Measurements from ENCODE around the gene ZNF268. TPM values are rescaled to one million over a fixed set of nuclear protein-coding genes. Genes with fewer than 3 reads are reported as not detected.

Gene ZNF268
- total and polyA plus RNA-seq, 2 of the 8 experiments (the other 6 are each of a cell fraction or from before 2014, with no cell fraction given): 6.3 to 22.3 TPM

DNA sequence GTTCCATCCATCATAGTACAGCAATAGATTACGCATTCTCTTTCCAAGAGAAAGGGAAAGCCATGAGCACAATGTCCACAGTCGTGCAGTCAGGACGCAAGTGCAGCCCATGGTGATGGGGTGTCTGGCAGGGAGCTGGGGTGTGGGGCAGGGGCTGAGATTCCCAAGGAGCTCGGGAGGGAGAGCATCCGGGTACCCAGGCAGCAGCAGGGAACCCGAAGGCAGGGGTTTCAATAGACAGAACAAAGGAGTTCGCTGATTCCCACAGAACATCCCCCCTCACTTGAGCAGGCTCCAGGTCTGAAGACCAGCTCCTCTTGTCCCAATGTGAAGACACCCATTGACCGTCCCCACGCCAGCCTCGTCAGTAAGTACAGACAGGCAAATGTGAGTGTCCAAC lies 40.9 kb downstream of the ZNF268 start:
- Histone ChIP-seq H3K4me3 (ENCODE audit: extremely low read depth in 1 of 4, insufficient read depth in 2 of 4, low read depth in 3 of 4, low read length in 4 of 4) (no peak overlapping the region), H2BK5ac (ENCODE audit: low read depth, low read length) (no peak overlapping the region), H4K20me1 (replicated peaks in 1 of 2; ENCODE audit: control insufficient read depth in 1 of 2, insufficient read depth in 2 of 2, low read length in 2 of 2) (no peaks in the 10 kb centered on the region), H2BK15ac (ENCODE audit: low read length) (no peak overlapping the region), H4K5ac (ENCODE audit: insufficient read length, low read depth, low read length) (no peak overlapping the region), H2AFZ (ENCODE audit: low read length) (no peak overlapping the region), H3K36me3 (ENCODE audit: control insufficient read depth in 2 of 4, insufficient read depth in 4 of 4, low read length in 3 of 4) (no peaks in the 10 kb centered on the region), H3K4ac (replicated peaks; ENCODE audit: insufficient read length, low read depth, low read length) (no peak overlapping the region), H2BK12ac (ENCODE audit: low read depth, low read length) (no peak overlapping the region), H2BK20ac (ENCODE audit: low read length) (no peak overlapping the region), H3K18ac (ENCODE audit: extremely low read depth, low read length) (no peak overlapping the region), H3K4me1 (replicated peaks in 1 of 4; ENCODE audit: control insufficient read depth in 3 of 4, insufficient read depth in 4 of 4, low read length in 3 of 4) (no peaks in the 10 kb centered on the region), H3K9ac (replicated peaks in 1 of 4; ENCODE audit: extremely low read depth in 1 of 4, low read depth in 3 of 4, low read length in 3 of 4) (no peak overlapping the region), H4K8ac (ENCODE audit: extremely low read depth, insufficient read depth, low read length) (no peak overlapping the region), H3K23me2 (ENCODE audit: low read depth, low read length) (no peaks in the 10 kb centered on the region), H3K56ac (replicated peaks; ENCODE audit: insufficient read length, low read depth, low read length) (no peak overlapping the region), H3K79me2 (ENCODE audit: control insufficient read depth in 1 of 2, insufficient read depth in 2 of 2, low read length in 2 of 2) (no peaks in the 10 kb centered on the region), H3K14ac (ENCODE audit: insufficient read length) (no peak overlapping the region), H3K9me3 (ENCODE audit: insufficient read depth in 2 of 2, low read depth in 1 of 2, low read length in 1 of 2) (peaks cover 80 to 85% of the 10 kb centered on the region in 2 experiments), H3K79me1 (ENCODE audit: low read depth, low read length) (no peaks in the 10 kb centered on the region), H3K4me2 (ENCODE audit: insufficient read depth in 1 of 2, low read depth in 2 of 2, low read length in 2 of 2) (no peak overlapping the region), H3K23ac (ENCODE audit: insufficient read length) (no peak overlapping the region), H4K91ac (replicated peaks; ENCODE audit: insufficient read length, low read length) (no peak overlapping the region), H2BK120ac (replicated peaks; ENCODE audit: low read depth, low read length) (no peak overlapping the region), H3K27me3 (replicated peaks in 1 of 4; ENCODE audit: control insufficient read depth in 3 of 4, extremely low read depth in 1 of 4, insufficient read depth in 3 of 4, low read length in 3 of 4) (no peaks in the 10 kb centered on the region), H3K27ac (ENCODE audit: low read depth, low read length) (no peak overlapping the region), H2AK5ac (ENCODE audit: low read depth, low read length) (no peak overlapping the region)
- FAIRE-seq (no peak), DNase-seq (ENCODE audit: low read depth in 1 of 2, low spot score in 2 of 2) (no peak)
- WGBS, 2 experiments (ENCODE audit: extremely low coverage in 1 of 2, insufficient coverage in 1 of 2, insufficient read length in 1 of 2, insufficient replicate concordance in 2 of 2, low coverage in 1 of 2, low lambda C conversion rate in 2 of 2, missing lambda C conversion rate in 1 of 2): 84% methylated on average over 10 of the region's 10 CpGs; no CpG with 5 or more reads in 1 of the 2 experiments
- ChIA-PET POLR2A (ENCODE audit: partially characterized antibody) (interaction anchor here (1.1 kb wide), 1 partner anchor 12 kb away, joined by 3 read pairs; no protein-coding TSS in a partner anchor), CTCF (ENCODE audit: partially characterized antibody) (no interaction called here)
- TF ChIP-seq, protein P1, sequence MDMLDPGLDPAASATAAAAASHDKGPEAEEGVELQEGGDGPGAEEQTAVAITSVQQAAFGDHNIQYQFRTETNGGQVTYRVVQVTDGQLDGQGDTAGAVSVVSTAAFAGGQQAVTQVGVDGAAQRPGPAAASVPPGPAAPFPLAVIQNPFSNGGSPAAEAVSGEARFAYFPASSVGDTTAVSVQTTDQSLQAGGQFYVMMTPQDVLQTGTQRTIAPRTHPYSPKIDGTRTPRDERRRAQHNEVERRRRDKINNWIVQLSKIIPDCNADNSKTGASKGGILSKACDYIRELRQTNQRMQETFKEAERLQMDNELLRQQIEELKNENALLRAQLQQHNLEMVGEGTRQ (IDR thresholded peaks at IDR 0.05; ENCODE audit: low read length): no peak
- no peak for TF ChIP-seq TEAD4 (IDR thresholded peaks at IDR 0.05; ENCODE audit: low read depth, low read length)
- no peak for TF ChIP-seq ZNF274 (IDR thresholded peaks at IDR 0.05; ENCODE audit: borderline replicate concordance, extremely low read depth, low read length)
- TF ChIP-seq SP4 (IDR thresholded peaks at IDR 0.05; ENCODE audit: low read length): no peak
- TF ChIP-seq EZH2 (IDR thresholded peaks at IDR 0.05; ENCODE audit: low read depth, low read length, severe bottlenecking): no peak
- no peak for TF ChIP-seq CREB1 (IDR thresholded peaks at IDR 0.05)
- no peak for TF ChIP-seq EP300 (IDR thresholded peaks at IDR 0.05; ENCODE audit: borderline replicate concordance in 1 of 2, low read depth in 2 of 2, low read length in 2 of 2)
- TF ChIP-seq NRF1 (IDR thresholded peaks at IDR 0.05; ENCODE audit: low read depth, low read length): no peak
- TF ChIP-seq, protein P2, sequence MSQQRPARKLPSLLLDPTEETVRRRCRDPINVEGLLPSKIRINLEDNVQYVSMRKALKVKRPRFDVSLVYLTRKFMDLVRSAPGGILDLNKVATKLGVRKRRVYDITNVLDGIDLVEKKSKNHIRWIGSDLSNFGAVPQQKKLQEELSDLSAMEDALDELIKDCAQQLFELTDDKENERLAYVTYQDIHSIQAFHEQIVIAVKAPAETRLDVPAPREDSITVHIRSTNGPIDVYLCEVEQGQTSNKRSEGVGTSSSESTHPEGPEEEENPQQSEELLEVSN (IDR thresholded peaks at IDR 0.05): no peak
- TF ChIP-seq, protein P3, sequence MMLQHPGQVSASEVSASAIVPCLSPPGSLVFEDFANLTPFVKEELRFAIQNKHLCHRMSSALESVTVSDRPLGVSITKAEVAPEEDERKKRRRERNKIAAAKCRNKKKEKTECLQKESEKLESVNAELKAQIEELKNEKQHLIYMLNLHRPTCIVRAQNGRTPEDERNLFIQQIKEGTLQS (IDR thresholded peaks at IDR 0.05; ENCODE audit: insufficient read depth, low read depth, low read length): no peak
- no peak for TF ChIP-seq NANOG (IDR thresholded peaks at IDR 0.05; ENCODE audit: insufficient read depth, low read depth, low read length, poor library complexity, severe bottlenecking)
- no peak for TF ChIP-seq KDM4A (IDR thresholded peaks at IDR 0.05; ENCODE audit: low read depth, low read length, severe bottlenecking)

Measured in H1 (cell line).